Bone marrow (tissue), 2 donors: ENCODE measurements around the gene MRPL43.

Experiments
- DNase-seq, 2 donors: peaks; one replicate each; lab custom pipeline; 2025; lab: John Stamatoyannopoulos, UW

MRPL43 gene

GRCh38 chr10:100966887-100967286 lies 20.4 kb downstream of the MRPL43 start:
- no peak for DNase-seq

- no peak for DNase-seq
Measured at GRCh38 chr10:100965820-100966219, 21.5 kb downstream of the MRPL43 start.

GRCh38 chr10:100963826-100964225 lies 23.5 kb downstream of the MRPL43 start:
- no peak for DNase-seq

GRCh38 chr10:100962351-100963080 lies 24.8 kb downstream of the MRPL43 start:
- no peak for DNase-seq

- DNase-seq, result no peak
Measured at GRCh38 chr10:100960251-100960650, 27.0 kb downstream of the MRPL43 start.

GRCh38 chr10:100948916-100949315 lies 38.4 kb downstream of the MRPL43 start:
- DNase-seq, result no peak

- DNase-seq, result no peak
Measured at GRCh38 chr10:100945754-100946153, 41.5 kb downstream of the MRPL43 start.

GRCh38 chr10:100943508-100943907 lies 43.8 kb downstream of the MRPL43 start:
- DNase-seq, result no peak

- DNase-seq, result no peak
Measured at GRCh38 chr10:100942229-100942628, 45.1 kb downstream of the MRPL43 start.

GRCh38 chr10:100939763-100940344 lies 47.4 kb downstream of the MRPL43 start:
- DNase-seq, result no peak
